ENCODE measurements around the gene SLIT3. TPM values are rescaled to one million over a fixed set of nuclear protein-coding genes. Genes with fewer than 3 reads are reported as not detected.

Gene SLIT3
- total RNA-seq, 1 experiment from 2014 or later, result 0.10 TPM

- H3K9ac ChIP-seq (ENCODE audit: low read length), result no peak overlapping the region
- H3K4me2 ChIP-seq (ENCODE audit: low read length), result no peak overlapping the region
- TF ChIP-seq EZH2 (IDR thresholded peaks at IDR 0.05), result no peak
- TF ChIP-seq CTCF (IDR thresholded peaks at IDR 0.05 in 2 of 3, conservative IDR thresholded peaks at IDR 0.05 in 1 of 3; ENCODE audit: borderline replicate concordance in 1 of 3, insufficient read depth in 1 of 3, low read depth in 2 of 3, low read length in 2 of 3), result no peak
- DNase-seq (ENCODE audit: low read depth, low spot score), result no peak
- H3K27ac ChIP-seq (ENCODE audit: low read depth, low read length), result no peak overlapping the region
- H3K27me3 ChIP-seq (ENCODE audit: insufficient read depth, low read length), result peaks cover 55% of the 10 kb centered on the region
- intact Hi-C loops (cut with micrococcal nuclease), result no loop called here
- H3K9me3 ChIP-seq (ENCODE audit: control insufficient read depth in 1 of 2, insufficient read depth in 1 of 2, low read depth in 1 of 2, low read length in 2 of 2), result no peaks in the 10 kb centered on the region
- ChIA-PET POLR2A (no interaction called here), RAD21 (ENCODE audit: low non-redundant PET in 1 of 2, low total read pairs in 2 of 2, uncharacterized antibody in 2 of 2, unreplicated experiment in 2 of 2) (no interaction called here), CTCF (no interaction called here)
- no peaks in the 10 kb centered on the region for H3K79me2 ChIP-seq (ENCODE audit: insufficient read depth, low read length)
- no TSS peak for BruUV-seq (replicated peaks)
- H3K4me3 ChIP-seq (replicated peaks in 1 of 2; ENCODE audit: low read depth in 1 of 2, low read length in 2 of 2), result no peak overlapping the region
- H2AFZ ChIP-seq (ENCODE audit: low read depth, low read length, poor library complexity, severe bottlenecking), result no peak overlapping the region
- H3K36me3 ChIP-seq (ENCODE audit: control insufficient read depth in 1 of 2, insufficient read depth in 2 of 2, low read length in 2 of 2), result no peaks in the 10 kb centered on the region
- H3K9me2 ChIP-seq (ENCODE audit: insufficient read depth), result no peaks in the 10 kb centered on the region
- H3K4me1 ChIP-seq (ENCODE audit: control insufficient read depth in 1 of 2, insufficient read depth in 2 of 2, low read length in 2 of 2), result no peaks in the 10 kb centered on the region
- no peaks in the 10 kb centered on the region for H4K20me1 ChIP-seq (ENCODE audit: insufficient read depth)
- ATAC-seq, result no peak
Measured at GRCh38 chr5:168935183-168935582, 365.8 kb downstream of the SLIT3 start.

GRCh38 chr5:168934169-168934568, 366.8 kb downstream of the SLIT3 start:
- peaks cover 58% of the 10 kb centered on the region for H3K27me3 ChIP-seq (ENCODE audit: insufficient read depth, low read length)
- no peak overlapping the region for H2AFZ ChIP-seq (ENCODE audit: low read depth, low read length, poor library complexity, severe bottlenecking)
- H3K4me2 ChIP-seq (ENCODE audit: low read length), result no peak overlapping the region
- no peaks in the 10 kb centered on the region for H4K20me1 ChIP-seq (ENCODE audit: insufficient read depth)
- no peaks in the 10 kb centered on the region for H3K36me3 ChIP-seq (ENCODE audit: control insufficient read depth in 1 of 2, insufficient read depth in 2 of 2, low read length in 2 of 2)
- ChIA-PET CTCF (no interaction called here), POLR2A (no interaction called here), RAD21 (ENCODE audit: low non-redundant PET in 1 of 2, low total read pairs in 2 of 2, uncharacterized antibody in 2 of 2, unreplicated experiment in 2 of 2) (no interaction called here)
- no peak overlapping the region for H3K9ac ChIP-seq (ENCODE audit: low read length)
- no peak for TF ChIP-seq REST (IDR thresholded peaks at IDR 0.05; ENCODE audit: low read depth)
- no TSS peak for BruUV-seq (replicated peaks)
- no peak overlapping the region for H3K27ac ChIP-seq (ENCODE audit: low read depth, low read length)
- ATAC-seq (no peak), DNase-seq (ENCODE audit: low read depth, low spot score) (no peak)
- H3K79me2 ChIP-seq (ENCODE audit: insufficient read depth, low read length), result no peaks in the 10 kb centered on the region
- intact Hi-C loops (cut with micrococcal nuclease), result no loop called here
- no peaks in the 10 kb centered on the region for H3K4me1 ChIP-seq (ENCODE audit: control insufficient read depth in 1 of 2, insufficient read depth in 2 of 2, low read length in 2 of 2)
- no peak overlapping the region for H3K4me3 ChIP-seq (replicated peaks in 1 of 2; ENCODE audit: low read depth in 1 of 2, low read length in 2 of 2)
- H3K9me3 ChIP-seq (ENCODE audit: control insufficient read depth in 1 of 2, insufficient read depth in 1 of 2, low read depth in 1 of 2, low read length in 2 of 2), result no peaks in the 10 kb centered on the region
- H3K9me2 ChIP-seq (ENCODE audit: insufficient read depth), result no peaks in the 10 kb centered on the region

Data from HCT116 (cell line).